Measurements from ENCODE around the gene BMF.

The BMF gene

GRCh38 chr15:40064231-40064894 is 44.3 kb downstream of the BMF start:
- no peak for DNase-seq

GRCh38 chr15:40063563-40064011 is 45.1 kb downstream of the BMF start:
- DNase-seq = no peak

- DNase-seq = no peak
These were observed 45.7 kb downstream of the BMF start for GRCh38 chr15:40062816-40063562.

GRCh38 chr15:40061212-40061901 is 47.3 kb downstream of the BMF start:
- DNase-seq = no peak

- no peak for DNase-seq
These were observed 48.3 kb downstream of the BMF start for GRCh38 chr15:40060236-40060961.

- DNase-seq = no peak
These were observed 48.9 kb downstream of the BMF start for GRCh38 chr15:40059821-40060220.

- no peak for DNase-seq
These were observed 50.1 kb downstream of the BMF start for GRCh38 chr15:40058476-40059140.

GRCh38 chr15:40055576-40056293 is 52.9 kb downstream of the BMF start:
- DNase-seq = no peak

GRCh38 chr15:40054855-40055575 is 53.7 kb downstream of the BMF start:
- no peak for DNase-seq

GRCh38 chr15:40054605-40054854 is 54.1 kb downstream of the BMF start:
- DNase-seq = no peak

- DNase-seq = no peak
These were observed 54.7 kb downstream of the BMF start for GRCh38 chr15:40053831-40054604.

- DNase-seq = no peak
These were observed 55.4 kb downstream of the BMF start for GRCh38 chr15:40053079-40053830.

GRCh38 chr15:40052604-40053003 is 56.1 kb downstream of the BMF start:
- DNase-seq = no peak

- no peak for DNase-seq
These were observed 56.9 kb downstream of the BMF start for GRCh38 chr15:40051616-40052415.

GRCh38 chr15:40050788-40051470 is 57.8 kb downstream of the BMF start:
- no peak for DNase-seq

GRCh38 chr15:40048926-40049475 is 59.7 kb downstream of the BMF start:
- DNase-seq = no peak

GRCh38 chr15:40048211-40048792 is 60.4 kb downstream of the BMF start:
- no peak for DNase-seq
